ENCODE measurements around the gene OXT. TPM values are rescaled to one million over a fixed set of nuclear protein-coding genes. Genes with fewer than 3 reads are reported as not detected.
"Not testable (repeated sequence)": the region's sequence is repeated elsewhere in the genome, so short reads cannot be mapped to it uniquely, and the experiment has no call there.

OXT gene
- total RNA-seq, 1 donor from 2014 or later: not detected

DNA sequence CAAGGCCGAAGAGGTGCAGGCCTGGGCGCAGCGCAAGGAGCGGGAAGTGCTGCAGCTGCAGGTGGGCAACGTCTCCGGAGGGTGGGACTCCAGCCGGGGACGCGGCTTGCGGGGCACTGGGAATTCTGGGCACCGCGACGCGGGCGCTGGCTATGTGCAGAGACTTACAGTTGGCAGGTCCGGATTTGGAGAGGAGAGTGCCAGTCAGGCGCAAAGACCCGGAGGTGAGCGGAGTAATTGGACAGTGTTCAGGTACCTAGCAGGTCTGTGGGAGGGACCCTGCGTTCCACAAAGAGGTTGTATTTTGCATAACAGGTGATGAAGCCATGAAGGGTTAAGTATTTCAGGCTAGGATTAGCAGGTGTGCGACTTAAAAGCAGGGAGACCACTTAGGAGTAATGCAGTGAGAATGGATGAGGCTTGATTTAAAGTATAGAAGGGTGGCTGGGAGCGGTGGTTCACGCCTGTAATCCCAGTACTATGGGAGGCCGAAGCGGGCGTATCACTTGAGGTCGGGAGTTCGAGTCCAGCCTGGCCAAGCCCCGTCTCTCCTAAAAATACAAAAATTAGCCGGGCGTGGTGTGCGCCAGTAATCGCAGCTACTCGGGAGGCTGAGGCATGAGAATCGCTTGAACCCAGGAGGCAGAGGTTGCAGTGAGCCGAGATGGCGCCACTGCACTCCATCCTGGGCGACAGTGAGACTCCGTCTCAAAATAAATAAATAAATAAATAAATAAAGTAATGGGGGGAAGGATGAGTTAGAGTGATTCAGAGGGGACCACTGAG, 24.6 kb upstream of the OXT start:
- DNase-seq: no peak
- no peak for ATAC-seq (ENCODE audit: poor library complexity)
- intact Hi-C loops (cut with DNase I): no loop called here

GRCh38 chr20:3047486-3048419, 23.7 kb upstream of the OXT start:
- no peak for ATAC-seq (ENCODE audit: poor library complexity)
- intact Hi-C loops (cut with DNase I): no loop called here
- no peak for DNase-seq

DNA sequence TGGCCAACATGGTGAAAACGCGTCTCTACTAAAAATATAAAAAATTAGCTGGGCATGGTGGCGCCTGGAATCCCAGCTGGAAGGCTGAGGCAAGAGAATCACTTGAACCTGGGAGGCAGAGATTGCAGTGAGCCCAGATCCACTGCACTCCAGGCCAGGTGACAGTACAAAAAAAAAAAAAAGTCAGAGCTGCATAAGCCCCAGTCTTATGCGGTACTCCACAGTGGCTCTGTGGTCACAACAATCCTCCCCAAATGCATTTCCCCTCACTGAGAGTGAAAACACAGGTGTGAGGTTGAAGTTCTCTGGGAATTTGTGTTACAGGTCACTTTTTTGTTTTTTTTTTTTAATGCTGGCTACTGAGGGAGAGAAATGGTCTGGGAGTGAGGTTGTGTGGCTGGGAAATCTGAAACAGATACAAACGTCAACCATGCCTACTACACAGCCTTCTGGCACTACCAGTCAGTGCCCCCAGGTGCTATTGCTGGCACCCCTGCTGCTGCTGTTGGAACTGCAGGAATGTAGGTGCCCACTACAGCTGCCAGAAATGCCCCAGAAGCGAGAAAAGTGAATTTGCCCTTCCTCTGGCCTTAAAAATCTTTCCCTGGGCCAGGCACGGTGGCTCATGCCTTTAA, 19.9 kb upstream of the OXT start:
- ATAC-seq (ENCODE audit: poor library complexity) (no peak), DNase-seq (no peak)
- intact Hi-C loops (cut with DNase I): loop anchor here (5.0 kb wide), 1 partner anchor 66 kb away; no protein-coding TSS in a partner anchor

GRCh38 chr20:3059489-3059888, 11.9 kb upstream of the OXT start:
- no peak for ATAC-seq (ENCODE audit: poor library complexity)
- intact Hi-C loops (cut with DNase I): no loop called here
- DNase-seq: no peak

- DNase-seq; ATAC-seq (ENCODE audit: poor library complexity); intact Hi-C loops (cut with DNase I): not testable (repeated sequence)
Observed at GRCh38 chr20:3064119-3064518, 7.3 kb upstream of the OXT start.

- intact Hi-C loops (cut with DNase I): loop anchor here (5.0 kb wide), 1 partner anchor 45 kb away; no protein-coding TSS in a partner anchor
- ATAC-seq (ENCODE audit: poor library complexity): no peak
- no peak for DNase-seq
Observed at GRCh38 chr20:3067139-3068014, 4.0 kb upstream of the OXT start.

GRCh38 chr20:3068075-3068474, 3.3 kb upstream of the OXT start:
- intact Hi-C loops (cut with DNase I): loop anchor here (5.0 kb wide), 1 partner anchor 44 kb away; no protein-coding TSS in a partner anchor
- ATAC-seq (ENCODE audit: poor library complexity): no peak
- DNase-seq: no peak

GRCh38 chr20:3068986-3069900, 2.2 kb upstream of the OXT start:
- DNase-seq (no peak), ATAC-seq (ENCODE audit: poor library complexity) (no peak)
- intact Hi-C loops (cut with DNase I): loop anchor here (5.0 kb wide), 1 partner anchor 43 kb away; no protein-coding TSS in a partner anchor

DNA sequence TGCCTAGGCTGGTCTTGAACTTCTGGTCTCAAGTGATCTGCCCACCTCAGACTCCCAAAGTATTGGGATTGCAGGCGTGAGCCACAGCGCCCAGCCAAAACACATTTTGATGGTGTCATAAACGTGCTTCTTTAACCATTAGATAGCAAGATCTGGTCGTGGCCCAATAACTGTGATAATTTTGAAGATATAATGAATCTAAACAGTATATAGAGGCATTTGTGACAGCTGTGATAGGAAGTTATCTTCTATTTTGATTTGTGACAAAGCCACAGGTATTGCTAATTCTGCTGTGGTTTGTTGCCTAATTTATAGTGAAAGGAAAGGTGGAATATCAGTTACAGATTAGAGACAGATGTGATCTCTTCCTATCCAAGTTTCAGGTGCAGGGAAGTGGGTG, 695 bp upstream of the OXT start:
- intact Hi-C loops (cut with DNase I): no loop called here
- DNase-seq (no peak), ATAC-seq (ENCODE audit: poor library complexity) (no peak)

DNA sequence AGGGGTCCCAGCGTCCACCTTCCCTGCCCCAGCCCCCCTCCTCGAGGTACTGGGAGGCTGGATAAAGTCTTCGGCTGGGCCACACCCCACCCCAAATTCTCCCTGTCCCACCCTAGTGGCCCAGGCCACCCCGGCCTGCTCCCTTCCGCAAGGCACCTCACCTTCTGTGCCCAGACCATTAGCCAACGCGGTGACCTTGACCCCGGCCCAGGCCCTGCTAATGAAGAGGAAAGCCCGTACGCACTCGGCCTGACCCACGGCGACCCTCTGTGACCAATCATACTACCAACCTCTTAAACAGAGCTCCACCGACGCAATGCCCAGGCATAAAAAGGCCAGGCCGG, 182 bp upstream of the OXT start:
- DNase-seq (no peak), ATAC-seq (ENCODE audit: poor library complexity) (no peak)
- intact Hi-C loops (cut with DNase I): no loop called here

DNA sequence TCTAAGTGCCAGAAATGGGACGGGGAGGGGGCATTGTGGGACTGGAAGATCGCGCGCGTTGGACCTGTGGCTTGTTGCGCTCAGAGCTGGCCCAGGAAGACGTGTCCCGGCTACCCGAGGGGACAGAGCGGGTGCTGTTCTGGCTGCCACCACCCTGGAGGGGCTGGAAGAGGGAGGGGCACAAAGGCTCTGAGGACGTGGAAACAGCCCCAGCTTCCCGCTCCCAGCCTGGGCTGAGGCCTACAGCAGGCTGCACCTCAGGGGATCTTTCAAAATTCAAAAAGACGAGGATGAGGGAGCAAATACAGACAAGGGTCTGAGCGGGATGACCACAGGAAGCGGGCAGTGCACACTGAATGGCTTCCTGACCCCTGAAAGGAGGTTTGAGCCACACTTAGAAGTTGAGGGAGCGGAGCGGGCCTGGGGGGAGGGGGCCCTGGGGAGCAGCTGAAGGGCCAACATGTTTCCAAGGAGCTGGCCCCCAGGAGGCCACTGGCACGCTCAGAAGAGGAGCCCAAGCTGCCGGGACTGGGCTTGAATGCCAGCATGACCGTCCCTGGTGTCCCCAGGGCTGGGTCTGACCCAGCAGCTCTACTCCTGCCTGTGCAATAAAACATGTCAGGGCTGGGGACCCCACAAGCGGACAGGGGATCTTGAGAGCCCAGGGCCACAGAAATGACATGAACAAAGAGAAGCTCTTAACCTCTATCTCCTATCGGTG, 1.3 kb downstream of the OXT start:
- no peak for DNase-seq
- no peak for ATAC-seq (ENCODE audit: poor library complexity)
- intact Hi-C loops (cut with DNase I): no loop called here

DNA sequence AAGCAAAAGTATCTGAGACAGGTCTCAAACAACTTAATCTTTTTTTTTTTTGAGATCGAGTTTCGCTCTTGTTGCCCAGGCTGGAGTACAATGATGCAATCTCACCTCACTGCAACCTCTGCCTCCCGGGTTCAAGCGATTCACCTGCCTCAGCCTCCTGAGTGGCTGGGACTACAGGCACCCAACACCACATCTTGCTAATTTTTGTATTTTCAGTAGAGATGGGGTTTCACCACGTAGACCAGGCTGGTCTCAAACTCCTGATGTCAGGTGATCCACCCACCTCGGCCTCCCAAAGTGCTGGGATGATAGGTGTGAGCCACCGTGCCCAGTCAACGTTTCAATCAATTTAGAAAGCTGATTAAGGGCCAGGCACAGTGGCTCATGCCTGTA, 1.8 kb downstream of the OXT start:
- intact Hi-C loops (cut with DNase I); ATAC-seq (ENCODE audit: poor library complexity); DNase-seq: not testable (repeated sequence)

GRCh38 chr20:3074812-3075211, 3.4 kb downstream of the OXT start:
- DNase-seq (no peak), ATAC-seq (ENCODE audit: poor library complexity) (no peak)
- intact Hi-C loops (cut with DNase I): no loop called here

- ATAC-seq (ENCODE audit: poor library complexity); DNase-seq; intact Hi-C loops (cut with DNase I): not testable (repeated sequence)
Observed at GRCh38 chr20:3075315-3075714, 3.9 kb downstream of the OXT start.

GRCh38 chr20:3077618-3078134, 6.3 kb downstream of the OXT start:
- ATAC-seq (ENCODE audit: poor library complexity): no peak
- intact Hi-C loops (cut with DNase I): no loop called here
- no peak for DNase-seq

- ATAC-seq (ENCODE audit: poor library complexity) (peak; percentile 97), DNase-seq (peak; percentile 88)
- intact Hi-C loops (cut with DNase I): no loop called here
Observed at GRCh38 chr20:3080939-3081388, 9.5 kb downstream of the OXT start.

Measured in Right ventricle myocardium superior (tissue), 1 donor.